Left lung (tissue), 10 donors: ENCODE results near the gene DSP. TPM values are rescaled to one million over a fixed set of nuclear protein-coding genes. Genes with fewer than 3 reads are reported as not detected.

Source experiments
- ATAC-seq: fragments of 200-7000 bp; cut with Tn5 transposase; one replicate; pipeline ENCODE4 v1.9.1; 2020; ENCODE audit warnings: moderate library complexity
- DNase-seq, 4 donors: peaks; one replicate each; pipeline ENCODE4 v3.0.0-alpha.2; 2013 to 2020
- H3K27ac ChIP-seq, 2 donors: fragments of 200-600 bp; sonication (generic) in 1 of 2; one replicate each; pipeline versions ENCODE4 v1.5.0 to v1.8.0; 2020 to 2021
- H3K27me3 ChIP-seq, 2 donors: fragments of 200-600 bp; sonication (generic) in 1 of 2; one replicate each; pipeline versions ENCODE4 v1.5.0 to v1.8.0; 2020 to 2021
- H3K36me3 ChIP-seq, 2 donors: fragments of 200-600 bp; sonication (generic) in 1 of 2; one replicate each; pipeline versions ENCODE4 v1.5.0 to v1.8.0; 2020 to 2021
- H3K4me1 ChIP-seq, 2 donors: fragments of 200-600 bp; one replicate each; pipeline ENCODE4 v1.8.0; 2021
- H3K4me3 ChIP-seq, 2 donors: fragments of 200-600 bp; sonication (generic) in 1 of 2; one replicate each; pipeline versions ENCODE4 v1.5.0 to v1.8.0; 2020 to 2021; ENCODE audit warnings: mild to moderate bottlenecking in 1 of 2
- H3K9me3 ChIP-seq, 2 donors: fragments of 200-600 bp; sonication (generic) in 1 of 2; one replicate each; pipeline versions ENCODE4 v1.5.0 to v1.8.0; 2020 to 2021
- intact Hi-C, 2 donors: fragments of 100-400 bp; cut with DNase I; formaldehyde crosslinking; loops; one replicate each; pipeline versions ENCODE4 v1.11.2 to v1.14.2; 2022
- polyA plus RNA-seq, 6 donors: library from polyadenylated mRNA; unstranded; fragments of 120-200 nt; gene quantifications; one replicate each; pipeline ENCODE4 v1.2.1, GENCODE V29; 2013; ENCODE audit not compliant: insufficient read length in 6 of 6
- total RNA-seq, 2 donors: library from RNA; stranded (reverse); fragmentation: NEBNext Ultra II Directional; extraction: Animal tissue kit (Norgen Biotek cat#: 25700); gene quantifications; one replicate each; pipeline ENCODE4 v1.2.1, GENCODE V29; 2021
- TF ChIP-seq, protein P1 (sequence below), 2 donors: fragments of 200-600 bp; sonication (generic) in 1 of 2; IDR thresholded peaks; one replicate each; pipeline versions ENCODE4 v1.5.0 to v1.8.0; 2021; ENCODE audit warnings: antibody characterized with exemption in 2 of 2
- donor health status: DM: no; HTN: yes; CAD: no.
- donor health status: DM: no; HTN: no; CAD: no.

The DSP gene
- total and polyA plus RNA-seq, 8 donors, result 15.1 to 75.5 (median 62.0) TPM

DNA sequence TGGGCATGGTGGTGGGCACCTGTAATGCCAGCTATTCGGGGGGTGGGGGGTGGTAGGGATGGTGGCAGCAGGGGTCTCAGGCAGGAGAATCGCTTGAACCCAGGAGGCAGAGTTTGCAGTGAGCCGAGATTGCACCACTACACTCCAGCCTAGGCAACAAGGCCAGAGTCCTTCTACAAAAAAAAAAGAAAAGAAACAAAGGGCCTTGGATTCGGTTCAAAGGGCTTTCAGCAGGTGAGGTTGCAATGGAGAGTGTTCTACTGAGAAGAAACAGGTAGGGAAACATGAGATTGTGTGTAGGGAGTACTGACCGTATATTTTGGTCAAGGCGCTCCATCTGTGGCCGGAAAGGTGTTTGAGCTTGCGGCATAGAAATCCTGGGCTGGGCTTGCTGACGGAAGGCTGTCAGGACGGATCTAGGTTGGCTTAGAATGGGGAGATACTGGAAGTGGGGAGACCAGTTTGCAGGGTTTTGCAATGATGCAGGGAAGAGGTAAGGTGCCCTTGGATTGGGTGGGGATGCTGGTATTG lies 40.7 kb upstream of the DSP start:
- no peak for DNase-seq
- H3K27ac ChIP-seq, result no peak overlapping the region
- peaks cover 0 to 9% of the 10 kb centered on the region in 2 donors for H3K4me1 ChIP-seq
- no peaks in the 10 kb centered on the region for H3K9me3 ChIP-seq
- ATAC-seq, result no peak
- peaks cover 0 to 10% of the 10 kb centered on the region in 2 donors for H3K27me3 ChIP-seq
- no peak overlapping the region for H3K4me3 ChIP-seq
- H3K36me3 ChIP-seq, result no peaks in the 10 kb centered on the region
- TF ChIP-seq, protein P1, sequence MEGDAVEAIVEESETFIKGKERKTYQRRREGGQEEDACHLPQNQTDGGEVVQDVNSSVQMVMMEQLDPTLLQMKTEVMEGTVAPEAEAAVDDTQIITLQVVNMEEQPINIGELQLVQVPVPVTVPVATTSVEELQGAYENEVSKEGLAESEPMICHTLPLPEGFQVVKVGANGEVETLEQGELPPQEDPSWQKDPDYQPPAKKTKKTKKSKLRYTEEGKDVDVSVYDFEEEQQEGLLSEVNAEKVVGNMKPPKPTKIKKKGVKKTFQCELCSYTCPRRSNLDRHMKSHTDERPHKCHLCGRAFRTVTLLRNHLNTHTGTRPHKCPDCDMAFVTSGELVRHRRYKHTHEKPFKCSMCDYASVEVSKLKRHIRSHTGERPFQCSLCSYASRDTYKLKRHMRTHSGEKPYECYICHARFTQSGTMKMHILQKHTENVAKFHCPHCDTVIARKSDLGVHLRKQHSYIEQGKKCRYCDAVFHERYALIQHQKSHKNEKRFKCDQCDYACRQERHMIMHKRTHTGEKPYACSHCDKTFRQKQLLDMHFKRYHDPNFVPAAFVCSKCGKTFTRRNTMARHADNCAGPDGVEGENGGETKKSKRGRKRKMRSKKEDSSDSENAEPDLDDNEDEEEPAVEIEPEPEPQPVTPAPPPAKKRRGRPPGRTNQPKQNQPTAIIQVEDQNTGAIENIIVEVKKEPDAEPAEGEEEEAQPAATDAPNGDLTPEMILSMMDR (IDR thresholded peaks at IDR 0.05), result no peak
- intact Hi-C loops, result no loop called here

DNA sequence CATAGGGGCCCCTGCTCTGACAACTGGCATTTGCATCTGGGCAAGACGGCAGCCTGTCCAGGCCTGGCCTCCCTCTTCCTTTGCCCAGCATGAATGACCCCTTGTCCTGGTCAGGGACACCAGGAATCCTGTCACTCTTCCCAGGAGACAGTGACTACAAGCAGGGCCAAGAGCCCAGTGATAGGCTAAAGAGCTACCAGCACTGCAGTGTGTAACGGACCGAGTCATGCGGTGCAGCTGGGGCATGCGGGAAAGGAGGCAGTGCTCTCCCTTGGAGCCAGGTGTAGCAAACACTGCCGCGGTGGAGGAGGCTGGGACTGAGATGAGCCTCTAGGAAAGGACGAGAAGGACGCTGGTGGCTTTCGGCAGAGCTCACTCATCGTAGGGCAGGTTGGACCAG lies 38.7 kb upstream of the DSP start:
- Histone ChIP-seq H3K27me3 (peaks cover 0 to 5% of the 10 kb centered on the region in 2 donors), H3K4me3 (no peak overlapping the region), H3K27ac (no peak overlapping the region), H3K9me3 (no peaks in the 10 kb centered on the region), H3K36me3 (no peaks in the 10 kb centered on the region), H3K4me1 (peaks cover 0 to 9% of the 10 kb centered on the region in 2 donors)
- TF ChIP-seq, protein P1 (IDR thresholded peaks at IDR 0.05), result no peak
- intact Hi-C loops, result no loop called here
- DNase-seq (peak in 1 of 4 donors; percentile 68), ATAC-seq (no peak)

DNA sequence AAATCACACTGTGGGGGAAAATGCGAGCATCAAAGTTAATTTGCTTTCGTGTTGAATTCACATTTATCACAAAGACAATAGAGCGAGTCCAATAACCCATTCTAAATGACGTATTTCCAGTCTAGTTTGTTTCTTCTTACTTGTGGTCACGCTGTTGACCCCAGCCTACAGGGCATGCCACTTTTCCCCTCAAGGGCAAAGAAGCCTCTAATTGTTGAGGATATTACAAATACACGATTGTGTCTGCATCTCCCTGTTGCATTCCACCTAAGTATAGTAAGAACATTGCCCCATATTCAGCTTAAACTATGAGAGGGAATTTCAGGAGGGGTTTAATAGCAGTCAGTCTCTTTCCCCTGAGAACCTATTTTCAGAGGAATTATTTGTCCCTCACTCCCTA lies 37.4 kb upstream of the DSP start:
- ATAC-seq, result no peak
- no peaks in the 10 kb centered on the region for H3K36me3 ChIP-seq
- intact Hi-C loops, result no loop called here
- H3K27me3 ChIP-seq, result peaks cover 0 to 5% of the 10 kb centered on the region in 2 donors
- peaks cover 0 to 9% of the 10 kb centered on the region in 2 donors for H3K4me1 ChIP-seq
- no peak overlapping the region for H3K4me3 ChIP-seq
- TF ChIP-seq, protein P1 (IDR thresholded peaks at IDR 0.05), result no peak
- no peaks in the 10 kb centered on the region for H3K9me3 ChIP-seq
- no peak overlapping the region for H3K27ac ChIP-seq
- no peak for DNase-seq

DNA sequence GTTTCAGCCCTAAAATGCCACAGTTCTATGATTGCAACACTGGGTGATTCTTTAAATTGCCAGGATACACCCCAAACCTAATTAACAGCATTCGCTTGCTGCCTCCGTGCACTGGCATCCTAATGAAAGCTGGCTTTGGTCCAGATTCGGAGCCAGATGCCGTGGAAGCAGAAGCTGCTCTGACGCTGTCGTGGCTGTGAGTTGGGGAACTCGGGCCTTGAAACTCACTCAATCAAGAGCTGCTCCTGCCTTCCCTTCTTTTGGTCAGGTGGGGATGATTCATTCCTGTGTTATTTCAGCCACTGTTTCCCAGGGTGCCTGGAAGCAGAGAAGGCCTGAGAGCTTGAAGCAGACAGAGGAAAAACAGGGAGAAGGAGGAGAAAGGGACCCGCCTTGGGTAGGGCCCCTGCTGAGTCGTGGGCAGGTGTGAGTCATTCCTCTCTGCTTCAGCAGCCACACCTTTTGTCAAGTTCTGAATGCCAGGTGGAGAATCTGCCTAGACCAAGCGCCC lies 36.2 kb upstream of the DSP start:
- ATAC-seq (peak; percentile 96), DNase-seq (peak in 3 of 4 donors; percentile 16 to 70 (median 63))
- Histone ChIP-seq H3K27me3 (peaks cover 0 to 5% of the 10 kb centered on the region in 2 donors), H3K4me3 (no peak overlapping the region), H3K9me3 (no peaks in the 10 kb centered on the region), H3K27ac (peak overlapping the region in 1 of 2 donors; percentile 55), H3K4me1 (peaks cover 0 to 9% of the 10 kb centered on the region in 2 donors), H3K36me3 (no peaks in the 10 kb centered on the region)
- TF ChIP-seq, protein P1 (IDR thresholded peaks at IDR 0.05), result no peak
- intact Hi-C loops, result no loop called here

DNA sequence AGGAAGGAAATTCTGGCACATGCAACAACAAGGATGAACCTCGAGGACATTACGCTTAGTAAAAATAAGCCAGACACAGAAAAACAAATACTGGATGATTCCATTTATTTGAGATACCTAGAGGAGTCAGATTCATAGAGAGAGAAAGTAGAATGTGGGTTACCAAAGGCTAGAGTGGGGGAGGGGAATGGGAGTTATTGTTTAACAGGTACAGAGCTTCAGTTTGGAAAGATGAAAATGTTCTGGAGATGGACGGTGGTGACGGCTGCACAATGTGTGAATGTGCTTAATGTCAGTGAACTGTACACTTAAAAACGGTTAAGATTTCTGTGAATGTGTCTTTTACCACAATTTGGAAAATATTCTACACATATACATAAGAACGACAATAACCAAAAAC lies 33.9 kb upstream of the DSP start:
- intact Hi-C loops, result no loop called here
- TF ChIP-seq, protein P1 (IDR thresholded peaks at IDR 0.05), result no peak
- ATAC-seq (no peak), DNase-seq (no peak)
- H3K4me1 ChIP-seq, result peaks cover 0 to 9% of the 10 kb centered on the region in 2 donors
- H3K4me3 ChIP-seq, result no peak overlapping the region
- H3K27me3 ChIP-seq, result peaks cover 0 to 12% of the 10 kb centered on the region in 2 donors
- no peak overlapping the region for H3K27ac ChIP-seq
- no peaks in the 10 kb centered on the region for H3K36me3 ChIP-seq
- H3K9me3 ChIP-seq, result no peaks in the 10 kb centered on the region
